Hematopoietic multipotent progenitor cell treated with erythropoietin and hydrocortisone succinate and interleukin-3 and kit ligand, for 6 days (in vitro differentiated cells): Measurements from ENCODE around the gene MAP1LC3B2.

ENCODE experiments used
- DNase-seq: peaks from one replicate; pipeline ENCODE4 v3.0.0-alpha.2; 2015

The MAP1LC3B2 gene

DNA sequence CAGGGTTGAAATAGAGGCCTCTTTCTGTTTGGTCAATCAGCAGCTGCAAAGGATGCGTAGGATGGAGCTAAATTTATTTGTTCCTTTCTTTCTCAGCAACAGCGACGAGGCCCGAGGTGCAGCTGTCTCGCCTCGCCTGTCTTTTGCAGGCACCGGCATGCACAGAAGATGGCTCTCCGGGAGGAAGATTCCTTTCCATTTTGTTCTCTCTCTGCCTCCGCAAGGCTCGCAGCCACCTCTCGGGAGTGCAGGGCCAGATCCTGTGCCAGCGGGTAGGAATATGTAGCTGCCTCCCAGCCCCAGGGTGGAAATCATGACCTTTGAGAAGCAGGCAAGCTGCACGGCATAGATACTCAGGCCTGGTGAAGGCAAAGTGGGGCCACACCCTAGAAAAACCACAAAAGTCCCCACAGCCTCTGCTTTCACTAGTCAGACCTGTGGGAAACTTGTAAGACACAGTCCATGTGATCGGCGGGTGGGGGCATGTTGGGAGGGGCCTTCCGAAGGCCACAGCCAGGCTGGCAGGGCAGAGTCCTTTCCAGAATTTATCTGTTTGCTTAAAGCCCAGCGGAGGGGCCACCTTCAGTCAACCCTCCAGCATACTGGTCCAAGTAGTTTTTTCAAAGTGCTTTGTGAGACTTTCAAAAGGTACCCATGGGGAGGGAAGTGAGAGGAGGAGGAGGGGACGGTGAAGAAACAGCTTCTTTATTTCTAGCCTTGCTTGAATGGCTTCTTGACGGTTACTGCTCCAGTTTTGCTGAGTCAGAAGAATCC lies at the start of gene MAP1LC3B2:
MAP1LC3B2 (plus strand) TSS at position 220 of the 774 bp plus-strand sequence. CDS start 16,562 bp downstream, outside the sequence.
- peak; percentile 100 for DNase-seq

DNA sequence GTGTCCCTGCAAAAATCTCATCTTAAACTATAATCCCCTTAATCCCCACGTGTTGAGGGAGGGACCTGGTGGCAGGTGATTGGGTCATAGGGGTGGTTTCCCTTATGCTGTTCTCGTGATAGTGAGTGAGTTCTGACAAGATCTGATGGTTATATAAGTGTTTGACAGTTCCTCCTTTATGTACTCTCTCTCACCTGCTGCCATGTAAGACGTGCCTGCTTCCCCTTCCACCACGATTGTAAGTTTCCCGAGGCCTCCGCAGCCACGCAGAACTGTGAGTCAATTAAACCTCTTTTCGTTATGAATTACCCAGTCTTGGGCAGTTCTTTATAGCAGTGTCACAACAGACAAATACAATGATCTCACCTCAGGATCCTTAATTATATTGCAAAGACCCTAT lies 45.2 kb upstream of the MAP1LC3B2 start:
- no peak for DNase-seq

DNA sequence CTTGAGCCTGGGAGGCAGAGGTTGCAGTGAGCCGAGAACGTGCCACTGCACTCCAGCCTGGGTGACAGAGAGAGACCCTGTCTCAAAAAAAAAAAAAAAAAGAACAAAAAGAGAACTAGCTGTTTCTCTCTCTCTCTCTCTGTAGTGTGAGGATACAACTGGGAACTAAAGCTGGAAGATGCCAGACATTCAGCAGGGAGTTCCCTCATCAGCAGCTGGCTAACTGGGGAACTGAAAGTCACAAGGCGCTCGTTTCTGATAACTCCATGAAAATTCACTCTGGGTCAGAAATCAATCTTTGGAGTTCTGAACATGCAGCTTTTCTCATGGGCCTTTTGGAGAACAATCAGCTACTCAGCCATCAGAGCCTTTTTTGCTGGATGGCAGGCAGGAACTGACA lies 43.5 kb upstream of the MAP1LC3B2 start:
- DNase-seq, result no peak

DNA sequence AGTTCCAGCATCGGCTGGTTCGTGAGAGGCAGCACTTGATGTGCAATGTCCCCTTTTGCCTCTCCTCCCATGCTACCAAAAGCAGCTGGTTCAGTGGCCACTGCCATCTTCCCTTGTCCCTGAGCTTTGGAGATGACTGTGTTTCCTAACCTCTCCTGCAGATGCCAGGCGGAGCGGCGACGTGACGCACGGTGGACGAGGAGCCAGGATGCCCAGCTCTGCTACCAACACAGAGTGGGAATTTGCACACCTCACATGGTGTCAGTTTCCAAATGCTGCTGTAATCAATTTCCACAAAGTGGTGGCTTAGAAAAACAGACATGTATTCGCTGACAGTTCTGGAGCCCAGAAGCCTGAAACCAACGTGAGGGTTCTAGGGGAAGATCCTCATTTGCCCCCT lies 42.5 kb upstream of the MAP1LC3B2 start:
- DNase-seq, result no peak

- DNase-seq, result no peak
Measured at GRCh38 chr12:116517431-116518045, 41.6 kb upstream of the MAP1LC3B2 start.

DNA sequence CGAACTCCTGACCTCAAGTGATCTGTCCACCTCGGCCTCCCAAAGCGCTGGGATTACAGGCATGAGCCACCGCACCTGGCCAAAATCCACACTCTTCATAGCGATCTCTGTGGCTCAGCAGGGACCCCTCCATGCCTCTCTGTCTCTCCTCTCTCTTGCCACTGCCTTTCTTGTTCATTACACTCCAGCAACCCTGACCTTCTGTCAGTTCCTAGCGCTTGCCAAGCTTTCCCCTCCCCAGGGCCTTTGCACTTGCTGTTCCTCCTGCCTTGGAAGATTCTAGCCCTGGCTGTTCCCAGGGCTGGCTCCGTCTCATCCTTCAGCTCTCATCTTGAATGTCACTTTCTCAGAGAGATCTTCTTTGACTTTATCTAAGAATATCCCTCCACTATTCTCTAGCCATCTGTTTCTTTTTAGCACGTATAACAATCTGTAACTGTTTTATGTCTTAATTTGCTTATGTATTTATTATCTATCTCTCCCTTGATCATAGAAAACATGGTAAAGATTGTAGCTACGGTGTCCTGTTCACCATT lies 38.9 kb upstream of the MAP1LC3B2 start:
- no peak for DNase-seq

DNA sequence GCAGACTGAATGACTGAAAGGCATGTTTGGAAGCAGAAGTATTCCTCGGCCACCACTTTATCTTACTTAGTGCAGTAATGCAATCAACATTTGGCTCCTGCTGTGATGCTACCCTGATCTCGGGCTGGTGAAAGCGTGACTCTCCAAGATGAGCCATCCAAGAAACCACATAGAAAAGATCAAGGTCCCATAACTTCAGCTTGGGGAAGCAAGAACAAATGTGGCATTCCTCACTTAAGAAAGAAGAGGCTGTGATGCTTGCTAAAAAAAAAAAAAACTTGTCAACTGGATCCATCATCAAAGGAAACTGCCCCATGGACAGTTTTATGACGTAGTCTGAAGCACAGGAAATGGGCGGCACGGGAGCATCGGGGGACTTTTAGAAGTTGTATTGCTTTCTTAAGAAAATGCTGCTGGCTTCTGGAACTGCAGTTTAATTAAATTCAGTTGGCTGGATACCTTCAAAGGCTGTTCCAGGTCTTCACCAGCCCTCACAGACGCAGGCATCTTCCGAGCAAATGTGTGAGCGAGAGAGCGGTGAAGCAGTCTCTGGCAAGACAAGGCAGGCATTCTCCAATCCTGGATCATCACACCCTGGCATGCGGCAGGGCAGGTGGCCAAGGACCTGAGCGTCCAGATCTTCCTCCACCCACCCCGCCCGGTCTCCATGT lies 38.2 kb upstream of the MAP1LC3B2 start:
- no peak for DNase-seq

- DNase-seq, result no peak
Measured at GRCh38 chr12:116524311-116524710, 34.9 kb upstream of the MAP1LC3B2 start.

- DNase-seq, result no peak
Measured at GRCh38 chr12:116524964-116525379, 34.2 kb upstream of the MAP1LC3B2 start.

- no peak for DNase-seq
Measured at GRCh38 chr12:116525418-116526001, 33.7 kb upstream of the MAP1LC3B2 start.

- DNase-seq, result no peak
Measured at GRCh38 chr12:116528065-116528464, 31.1 kb upstream of the MAP1LC3B2 start.

DNA sequence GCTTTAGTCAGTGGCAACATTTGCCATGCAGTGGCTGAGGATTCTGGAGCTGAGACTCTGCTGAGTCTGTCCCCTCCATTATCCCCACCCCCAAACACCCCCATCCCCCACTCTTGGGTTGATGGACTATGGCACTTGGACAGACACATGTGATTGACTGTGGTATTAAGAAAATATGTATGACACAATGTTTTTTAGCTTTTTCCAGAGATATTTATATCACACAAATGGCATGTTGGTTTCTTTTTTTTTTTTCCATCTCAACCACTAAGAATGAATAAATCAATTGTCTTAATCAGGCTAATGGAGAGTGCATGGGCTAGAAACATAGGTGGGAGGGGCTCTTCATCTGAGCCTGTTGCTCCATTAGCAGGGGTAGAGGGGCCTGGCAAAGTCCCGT lies 30.7 kb upstream of the MAP1LC3B2 start:
- no peak for DNase-seq

DNA sequence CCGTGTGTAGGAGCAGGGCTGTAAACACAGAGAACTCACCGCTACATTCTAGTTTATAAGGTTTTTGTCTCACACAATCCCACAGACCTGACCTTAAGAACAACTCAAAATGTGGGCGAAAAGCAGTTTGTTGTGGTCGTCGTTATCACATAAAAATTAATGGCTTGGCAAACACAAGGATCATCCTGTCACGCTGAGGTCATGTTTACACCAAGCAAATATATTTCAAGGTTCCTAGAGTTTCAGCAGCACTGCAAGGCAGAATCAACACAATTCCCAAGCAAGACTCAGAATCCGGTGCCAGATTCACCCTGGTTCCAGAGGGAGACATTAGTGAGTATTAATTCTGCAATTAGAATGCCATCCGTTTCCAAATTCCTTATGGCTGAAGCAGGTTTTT lies 30.1 kb upstream of the MAP1LC3B2 start:
- no peak for DNase-seq

DNA sequence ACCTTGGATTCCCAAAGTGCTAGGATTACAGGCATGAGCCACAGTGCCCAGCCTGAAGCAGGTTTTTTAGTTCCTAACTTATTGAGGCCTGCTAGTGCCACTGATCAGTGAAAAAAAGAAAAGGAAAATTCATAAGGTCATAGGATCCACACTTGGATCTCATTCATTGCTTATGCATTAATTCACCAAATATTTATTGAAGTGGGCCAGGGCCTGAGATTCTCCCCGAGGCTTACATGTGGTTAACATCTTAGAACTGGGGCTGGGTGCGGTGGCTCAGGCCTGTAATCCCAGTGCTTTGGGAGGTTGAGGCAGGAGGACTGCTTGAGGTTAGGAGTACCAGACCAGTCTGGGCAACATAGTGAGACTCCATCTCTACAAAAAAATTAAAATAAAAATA lies 29.5 kb upstream of the MAP1LC3B2 start:
- DNase-seq, result no peak

DNA sequence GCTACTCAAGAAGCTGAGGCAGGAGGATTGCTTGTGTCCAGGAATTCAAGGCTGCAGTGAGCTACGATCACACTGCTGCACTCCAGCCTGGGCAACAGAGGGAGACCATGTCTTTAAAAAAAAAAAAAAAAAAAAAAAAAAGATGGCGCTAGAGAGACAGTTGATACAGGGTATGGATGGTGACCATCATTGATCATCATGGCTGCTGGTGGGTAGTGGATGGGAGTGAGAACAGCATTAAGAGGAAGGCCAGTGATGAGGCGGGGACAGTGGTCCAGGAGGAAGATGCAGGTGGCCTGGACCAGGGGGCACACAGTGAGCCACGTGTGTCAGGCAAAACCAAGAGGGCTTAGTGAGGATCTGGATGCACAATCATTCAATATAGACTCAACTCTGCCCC lies 26.8 kb upstream of the MAP1LC3B2 start:
- DNase-seq, result no peak

DNA sequence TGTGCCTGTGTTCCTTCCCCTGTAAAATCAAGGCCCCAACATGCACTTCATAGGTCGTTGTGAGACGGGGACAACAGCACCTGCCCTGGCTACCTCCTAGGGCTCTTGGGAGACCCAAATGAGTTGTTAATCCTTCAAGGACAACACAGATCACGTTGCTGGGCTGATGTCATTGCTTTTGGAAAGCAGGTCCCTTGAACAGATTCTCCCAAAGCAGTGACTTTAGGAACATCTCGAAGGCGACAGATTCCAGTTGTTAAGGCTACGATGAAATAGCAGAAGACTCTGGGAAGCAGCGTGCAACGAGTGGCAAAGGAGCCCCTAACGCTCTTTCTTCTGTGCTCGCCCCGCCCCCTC lies 26.2 kb upstream of the MAP1LC3B2 start:
- DNase-seq, result no peak

GRCh38 chr12:116533343-116534251 lies 25.6 kb upstream of the MAP1LC3B2 start:
- peak; percentile 92 for DNase-seq

GRCh38 chr12:116534311-116535121 lies 24.7 kb upstream of the MAP1LC3B2 start:
- peak; percentile 10 for DNase-seq

GRCh38 chr12:116535241-116535640 lies 23.9 kb upstream of the MAP1LC3B2 start:
- no peak for DNase-seq

- no peak for DNase-seq
Measured at GRCh38 chr12:116537101-116537904, 21.9 kb upstream of the MAP1LC3B2 start.
